H9 (cell line): ENCODE results near the gene INTS6L. TPM values are rescaled to one million over a fixed set of nuclear protein-coding genes. Genes with fewer than 3 reads are reported as not detected.

ENCODE experiments used
- DNase-seq: peaks from one replicate; pipeline ENCODE4 v3.0.0-alpha.2; 2017
- H2AFZ ChIP-seq: one replicate; pipeline ENCODE4 v1.6.1; 2013; ENCODE audit warnings: mild to moderate bottlenecking, low read length, control low read depth, moderate library complexity
- H2AK5ac ChIP-seq: 2 replicates; pipeline ENCODE4 v1.6.1; 2013; ENCODE audit warnings: low read length, control low read depth, mixed read lengths; ENCODE audit not compliant: insufficient read length
- H2BK120ac ChIP-seq: one replicate; pipeline ENCODE4 v1.6.1; 2013; ENCODE audit warnings: low read depth, mild to moderate bottlenecking, low read length, control low read depth, inconsistent platforms; ENCODE audit not compliant: poor library complexity, severe bottlenecking
- H2BK12ac ChIP-seq: 2 replicates; pipeline ENCODE4 v1.6.1; 2013; ENCODE audit warnings: low read length, control low read depth, mixed read lengths, low read depth; ENCODE audit not compliant: insufficient read length
- H2BK15ac ChIP-seq: 2 replicates; pipeline ENCODE4 v1.6.1; 2013; ENCODE audit warnings: low read depth, low read length, control low read depth
- H2BK20ac ChIP-seq: one replicate; pipeline ENCODE4 v1.6.1; 2013; ENCODE audit warnings: low read depth, mild to moderate bottlenecking, low read length, control low read depth, inconsistent platforms; ENCODE audit not compliant: poor library complexity, severe bottlenecking
- H2BK5ac ChIP-seq: 2 replicates; pipeline ENCODE4 v1.6.1; 2013; ENCODE audit warnings: low read length, control low read depth, mixed read lengths; ENCODE audit not compliant: insufficient read length
- H3K14ac ChIP-seq: 2 replicates; pipeline ENCODE4 v1.6.1; 2013; ENCODE audit warnings: low read length, control low read depth; ENCODE audit not compliant: insufficient read depth
- H3K18ac ChIP-seq: 2 replicates; pipeline ENCODE4 v1.6.1; 2013; ENCODE audit warnings: low read depth, mild to moderate bottlenecking, mixed read lengths, low read length, control low read depth; ENCODE audit not compliant: insufficient read length
- H3K23ac ChIP-seq: 2 replicates; pipeline ENCODE4 v1.6.1; 2013; ENCODE audit warnings: low read length, control low read depth, mixed read lengths, low read depth; ENCODE audit not compliant: insufficient read length
- H3K23me2 ChIP-seq: 2 replicates; pipeline ENCODE4 v1.6.1; 2013; ENCODE audit warnings: low read depth, mild to moderate bottlenecking, mixed read lengths, low read length, control low read depth; ENCODE audit not compliant: insufficient read length, poor library complexity, severe bottlenecking
- H3K27ac ChIP-seq: 2 replicates; pipeline ENCODE4 v1.5.1; 2013; ENCODE audit warnings: low read length, control low read depth, mixed read lengths, low read depth; ENCODE audit not compliant: insufficient read length
- H3K27me3 ChIP-seq: 2 replicates; pipeline ENCODE4 v1.6.1; 2013; ENCODE audit warnings: low read length, control low read depth, inconsistent platforms; ENCODE audit not compliant: insufficient read depth
- H3K4ac ChIP-seq: 2 replicates; pipeline ENCODE4 v1.6.1; 2013; ENCODE audit warnings: low read depth, mild to moderate bottlenecking, control low read depth, inconsistent platforms, low read length, moderate library complexity
- H3K4me1 ChIP-seq: 2 replicates; pipeline ENCODE4 v1.6.1; 2013; ENCODE audit warnings: low read length, control low read depth, inconsistent platforms; ENCODE audit not compliant: insufficient read depth
- H3K4me2 ChIP-seq: 2 replicates; pipeline ENCODE4 v1.6.1; 2013; ENCODE audit warnings: low read length, control low read depth, mixed read lengths; ENCODE audit not compliant: insufficient read length, insufficient read depth
- H3K56ac ChIP-seq: 2 replicates; pipeline ENCODE4 v1.6.1; 2013; ENCODE audit warnings: low read depth, mild to moderate bottlenecking, mixed read lengths, low read length, control low read depth; ENCODE audit not compliant: insufficient read length
- H3K79me1 ChIP-seq: 2 replicates; pipeline ENCODE4 v1.6.1; 2013; ENCODE audit warnings: low read depth, mild to moderate bottlenecking, moderate library complexity, low read length, control low read depth, inconsistent platforms; ENCODE audit not compliant: insufficient read depth, poor library complexity, severe bottlenecking
- H3K79me2 ChIP-seq: 2 replicates; pipeline ENCODE4 v1.6.1; 2013; ENCODE audit warnings: low read length, control low read depth, inconsistent platforms; ENCODE audit not compliant: insufficient read depth
- H3K9ac ChIP-seq: 2 replicates; pipeline ENCODE4 v1.6.1; 2013; ENCODE audit warnings: low read length, control low read depth, mixed read lengths; ENCODE audit not compliant: insufficient read length; ENCODE audit errors: extremely low read depth
- H3K9me3 ChIP-seq: one replicate; pipeline ENCODE4 v1.6.1; 2013; ENCODE audit warnings: low read depth, low read length, inconsistent platforms; ENCODE audit not compliant: control insufficient read depth
- H3T11ph ChIP-seq: one replicate; pipeline ENCODE4 v1.6.1; 2013; ENCODE audit warnings: mild to moderate bottlenecking, low read length, control low read depth, inconsistent platforms
- H4K20me1 ChIP-seq: one replicate; pipeline ENCODE4 v1.6.1; 2013; ENCODE audit not compliant: control insufficient read depth, insufficient read length, insufficient read depth
- H4K5ac ChIP-seq: 2 replicates; pipeline ENCODE4 v1.6.1; 2013; ENCODE audit warnings: low read depth, mild to moderate bottlenecking, mixed read lengths, low read length, control low read depth; ENCODE audit not compliant: insufficient read length
- H4K8ac ChIP-seq: replicated peaks from 2 replicates; pipeline ENCODE4 v1.6.1; 2013; ENCODE audit warnings: low read length, control low read depth, mixed read lengths, low read depth; ENCODE audit not compliant: insufficient read length
- H4K91ac ChIP-seq: 2 replicates; pipeline ENCODE4 v1.6.1; 2013; ENCODE audit warnings: low read depth, mild to moderate bottlenecking, moderate library complexity, mixed read lengths, low read length, control low read depth; ENCODE audit not compliant: insufficient read length
- H3K27ac Mint-ChIP-seq, 3 experiments: 2 replicates in 2 of 3; 3 replicates in 1 of 3; pipeline ENCODE4 v1.8.0; 2020 to 2021; ENCODE audit warnings: mixed read lengths in 3 of 3, mild to moderate bottlenecking in 1 of 3, moderate library complexity in 1 of 3
- H3K27me3 Mint-ChIP-seq: 2 replicates; pipeline ENCODE4 v1.8.0; 2021; ENCODE audit warnings: low read depth, mild to moderate bottlenecking, moderate library complexity, mixed read lengths
- H3K36me3 Mint-ChIP-seq, 3 experiments: 2 replicates in 2 of 3; 3 replicates in 1 of 3; pipeline ENCODE4 v1.8.0; 2020 to 2021; ENCODE audit warnings: low read depth in 3 of 3, mixed read lengths in 3 of 3; ENCODE audit not compliant: insufficient read depth in 1 of 3
- H3K4me1 Mint-ChIP-seq, 2 experiments: 2 replicates each; pipeline ENCODE4 v1.8.0; 2020; ENCODE audit warnings: mixed read lengths in 2 of 2
- H3K4me3 Mint-ChIP-seq, 2 experiments: 2 replicates in 1 of 2; 3 replicates in 1 of 2; pipeline ENCODE4 v1.8.0; 2020 to 2021; ENCODE audit warnings: mild to moderate bottlenecking in 2 of 2, mixed read lengths in 2 of 2, moderate library complexity in 1 of 2
- H3K9me3 Mint-ChIP-seq, 2 experiments: 2 replicates in 1 of 2; 3 replicates in 1 of 2; pipeline ENCODE4 v1.8.0; 2020; ENCODE audit warnings: mild to moderate bottlenecking in 2 of 2, mixed read lengths in 2 of 2, moderate library complexity in 1 of 2
- WGBS: extraction: QIAGEN DNeasy Blood & Tissue Kit; methylation state at CpG from one replicate; pipeline ENCODE4 v1.1.7; 2013; ENCODE audit warnings: missing lambda C conversion rate, low lambda C conversion rate, mixed read lengths; ENCODE audit not compliant: insufficient read length; ENCODE audit errors: extremely low coverage; 5-methylcytosine and 5-hydroxymethylcytosine counted together
- total RNA-seq: library from RNA; stranded (reverse); gene quantifications from 2 replicates; pipeline ENCODE4 v1.2.1, GENCODE V29; 2021
- TF ChIP-seq, protein P1 (sequence below): fragments of 200-600 bp; sonication (generic); conservative IDR thresholded peaks from 3 replicates; pipeline ENCODE4 v1.8.0; 2021; ENCODE audit warnings: antibody characterized with exemption, mild to moderate bottlenecking

The INTS6L gene
- total RNA-seq, 1 experiment from 2014 or later = 7.8 TPM

DNA sequence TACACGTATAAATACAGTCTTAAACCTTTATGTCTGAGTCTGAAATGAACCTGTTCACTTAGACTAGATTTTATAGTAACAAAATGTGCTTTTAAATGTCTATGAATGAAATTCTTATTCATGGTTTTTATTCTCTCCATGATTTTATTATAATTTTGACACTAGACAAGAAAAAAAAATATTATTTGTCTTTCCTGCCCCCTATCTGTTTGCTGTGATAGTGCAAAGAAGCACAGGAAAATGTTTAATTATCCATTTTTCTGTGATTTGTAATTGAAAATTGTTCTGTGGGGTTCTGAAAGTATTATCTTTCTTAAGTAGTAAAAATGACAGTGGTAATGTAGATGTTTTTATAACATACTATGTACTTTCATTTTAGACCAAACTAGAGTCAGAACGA, 52.0 kb downstream of the INTS6L start:
- no peak overlapping the region for H3K9ac ChIP-seq
- H2AK5ac ChIP-seq = no peak overlapping the region
- Mint-ChIP-seq H3K27ac (no peak overlapping the region), H3K27me3 (no peaks in the 10 kb centered on the region), H3K9me3 (peaks cover 33 to 52% of the 10 kb centered on the region in 2 experiments), H3K4me3 (no peak overlapping the region), H3K36me3 (peaks cover 0 to 12% (median 7%) of the 10 kb centered on the region in 3 experiments; a peak in 5 of 7 replicates), H3K4me1 (peaks cover 2 to 3% of the 10 kb centered on the region in 2 experiments; a peak in 3 of 4 replicates)
- H4K5ac ChIP-seq = no peak overlapping the region
- H2AFZ ChIP-seq = no peak overlapping the region
- H3K79me1 ChIP-seq = no peaks in the 10 kb centered on the region
- H3K14ac ChIP-seq = no peak overlapping the region
- no peak overlapping the region for H3T11ph ChIP-seq
- no peaks in the 10 kb centered on the region for H3K27me3 ChIP-seq
- H2BK5ac ChIP-seq = no peak overlapping the region
- H2BK20ac ChIP-seq = no peak overlapping the region
- H2BK120ac ChIP-seq = no peak overlapping the region
- no CpG with 5 or more reads among the region's 2 CpGs for WGBS
- H2BK12ac ChIP-seq = no peak overlapping the region
- no peaks in the 10 kb centered on the region for H3K79me2 ChIP-seq
- no peak overlapping the region for H2BK15ac ChIP-seq
- H3K23ac ChIP-seq = no peak overlapping the region
- H3K4me1 ChIP-seq = no peaks in the 10 kb centered on the region
- H3K23me2 ChIP-seq = no peaks in the 10 kb centered on the region
- H3K56ac ChIP-seq = no peak overlapping the region
- H3K27ac ChIP-seq = no peak overlapping the region
- DNase-seq = no peak
- H4K91ac ChIP-seq = no peak overlapping the region
- peaks cover 52% of the 10 kb centered on the region for H3K9me3 ChIP-seq
- TF ChIP-seq, protein P1, sequence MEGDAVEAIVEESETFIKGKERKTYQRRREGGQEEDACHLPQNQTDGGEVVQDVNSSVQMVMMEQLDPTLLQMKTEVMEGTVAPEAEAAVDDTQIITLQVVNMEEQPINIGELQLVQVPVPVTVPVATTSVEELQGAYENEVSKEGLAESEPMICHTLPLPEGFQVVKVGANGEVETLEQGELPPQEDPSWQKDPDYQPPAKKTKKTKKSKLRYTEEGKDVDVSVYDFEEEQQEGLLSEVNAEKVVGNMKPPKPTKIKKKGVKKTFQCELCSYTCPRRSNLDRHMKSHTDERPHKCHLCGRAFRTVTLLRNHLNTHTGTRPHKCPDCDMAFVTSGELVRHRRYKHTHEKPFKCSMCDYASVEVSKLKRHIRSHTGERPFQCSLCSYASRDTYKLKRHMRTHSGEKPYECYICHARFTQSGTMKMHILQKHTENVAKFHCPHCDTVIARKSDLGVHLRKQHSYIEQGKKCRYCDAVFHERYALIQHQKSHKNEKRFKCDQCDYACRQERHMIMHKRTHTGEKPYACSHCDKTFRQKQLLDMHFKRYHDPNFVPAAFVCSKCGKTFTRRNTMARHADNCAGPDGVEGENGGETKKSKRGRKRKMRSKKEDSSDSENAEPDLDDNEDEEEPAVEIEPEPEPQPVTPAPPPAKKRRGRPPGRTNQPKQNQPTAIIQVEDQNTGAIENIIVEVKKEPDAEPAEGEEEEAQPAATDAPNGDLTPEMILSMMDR = peak; percentile 55
- no peak overlapping the region for H3K18ac ChIP-seq
- H3K4me2 ChIP-seq = no peak overlapping the region
- no peaks in the 10 kb centered on the region for H4K20me1 ChIP-seq
- H4K8ac ChIP-seq = no peak overlapping the region
- no peak overlapping the region for H3K4ac ChIP-seq
